DMS114 treated with DMSO at 0.1 percent for 48 hours (cell line): ENCODE measurements around the gene KASH5.

Experiments
- DNase-seq: peaks from one replicate; lab custom pipeline; 2025; ENCODE audit not compliant: unreplicated experiment; lab: John Stamatoyannopoulos, UW

KASH5 gene

GRCh38 chr19:49393881-49394280, 5.8 kb downstream of the KASH5 start:
- no peak for DNase-seq

GRCh38 chr19:49395581-49396407, 7.7 kb downstream of the KASH5 start:
- DNase-seq, result no peak

- no peak for DNase-seq
These were observed 8.9 kb downstream of the KASH5 start for GRCh38 chr19:49396738-49397505.

- no peak for DNase-seq
These were observed 10.1 kb downstream of the KASH5 start for GRCh38 chr19:49398001-49398615.

GRCh38 chr19:49398931-49399330, 10.9 kb downstream of the KASH5 start:
- no peak for DNase-seq

- no peak for DNase-seq
These were observed 12.0 kb downstream of the KASH5 start for GRCh38 chr19:49400029-49400428.

GRCh38 chr19:49403404-49404187, 15.5 kb downstream of the KASH5 start:
- no peak for DNase-seq

GRCh38 chr19:49407079-49407478, 19.0 kb downstream of the KASH5 start:
- no peak for DNase-seq

GRCh38 chr19:49407482-49408015, 19.5 kb downstream of the KASH5 start:
- DNase-seq, result no peak

- DNase-seq, result no peak
These were observed 20.9 kb downstream of the KASH5 start for GRCh38 chr19:49408816-49409440.

GRCh38 chr19:49409441-49410029, 21.5 kb downstream of the KASH5 start:
- DNase-seq, result no peak

GRCh38 chr19:49411681-49412326, 23.8 kb downstream of the KASH5 start:
- no peak for DNase-seq

- DNase-seq, result no peak
These were observed 25.3 kb downstream of the KASH5 start for GRCh38 chr19:49413348-49413747.

GRCh38 chr19:49414256-49414655, 26.2 kb downstream of the KASH5 start:
- no peak for DNase-seq

GRCh38 chr19:49415102-49415809, 27.2 kb downstream of the KASH5 start:
- DNase-seq, result no peak

- no peak for DNase-seq
These were observed 27.8 kb downstream of the KASH5 start for GRCh38 chr19:49415810-49416200.

- no peak for DNase-seq
These were observed 29.0 kb downstream of the KASH5 start for GRCh38 chr19:49417088-49417487.

- DNase-seq, result no peak
These were observed 30.5 kb downstream of the KASH5 start for GRCh38 chr19:49418511-49418910.

- DNase-seq, result no peak
These were observed 31.1 kb downstream of the KASH5 start for GRCh38 chr19:49419173-49419572.
